Fibroblast of skin of left biceps (primary cell): ENCODE results near the gene SLC35F3.
"Not testable (repeated sequence)": the region's sequence is repeated elsewhere in the genome, so short reads cannot be mapped to it uniquely, and the experiment has no call there.

Experiments
- DNase-seq, 2 experiments: peaks; one replicate each; pipeline ENCODE4 v3.0.0-alpha.2; 2013; ENCODE audit warnings: low read depth in 2 of 2

The SLC35F3 gene

GRCh38 chr1:234141006-234141405 is 236.5 kb downstream of the SLC35F3 start:
- no peak for DNase-seq

GRCh38 chr1:234143681-234144080 is 239.2 kb downstream of the SLC35F3 start:
- DNase-seq = no peak

- no peak for DNase-seq
These were observed 240.4 kb downstream of the SLC35F3 start for GRCh38 chr1:234144901-234145300.

GRCh38 chr1:234148350-234148749 is 243.9 kb downstream of the SLC35F3 start:
- DNase-seq = no peak

- DNase-seq = no peak
These were observed 244.3 kb downstream of the SLC35F3 start for GRCh38 chr1:234148816-234149215.

- no peak for DNase-seq
These were observed 244.7 kb downstream of the SLC35F3 start for GRCh38 chr1:234149217-234149616.

- no peak for DNase-seq
These were observed 246.4 kb downstream of the SLC35F3 start for GRCh38 chr1:234150892-234151291.

- not testable (repeated sequence) for DNase-seq
These were observed 247.9 kb downstream of the SLC35F3 start for GRCh38 chr1:234152344-234152743.

- DNase-seq = peak; percentile 21 to 35
These were observed 250.1 kb downstream of the SLC35F3 start for GRCh38 chr1:234154320-234155251.

- no peak for DNase-seq
These were observed 258.2 kb downstream of the SLC35F3 start for GRCh38 chr1:234162661-234163060.

GRCh38 chr1:234163267-234163919 is 258.9 kb downstream of the SLC35F3 start:
- no peak for DNase-seq

- DNase-seq = no peak
These were observed 259.7 kb downstream of the SLC35F3 start for GRCh38 chr1:234164098-234164709.

- DNase-seq = no peak
These were observed 263.7 kb downstream of the SLC35F3 start for GRCh38 chr1:234168061-234168724.

- no peak for DNase-seq
These were observed 264.8 kb downstream of the SLC35F3 start for GRCh38 chr1:234169161-234169849.

GRCh38 chr1:234170067-234170466 is 265.6 kb downstream of the SLC35F3 start:
- DNase-seq = no peak

GRCh38 chr1:234170622-234171021 is 266.1 kb downstream of the SLC35F3 start:
- DNase-seq = no peak

- DNase-seq = no peak
These were observed 269.5 kb downstream of the SLC35F3 start for GRCh38 chr1:234173968-234174367.

- no peak for DNase-seq
These were observed 270.9 kb downstream of the SLC35F3 start for GRCh38 chr1:234175363-234175762.

- no peak for DNase-seq
These were observed 271.5 kb downstream of the SLC35F3 start for GRCh38 chr1:234176000-234176399.

GRCh38 chr1:234176847-234177246 is 272.4 kb downstream of the SLC35F3 start:
- not testable (repeated sequence) for DNase-seq

- no peak for DNase-seq
These were observed 281.0 kb downstream of the SLC35F3 start for GRCh38 chr1:234185438-234185837.
